GM20000 (cell line): ENCODE measurements around the gene ACTR6.
"Not testable (repeated sequence)": the region's sequence is repeated elsewhere in the genome, so short reads cannot be mapped to it uniquely, and the experiment has no call there.

Experiments
- DNase-seq: peaks from one replicate; pipeline ENCODE4 v3.0.0; 2012; ENCODE audit warnings: low spot score
- CTCF ChIP-seq: IDR thresholded peaks from 2 replicates; pipeline ENCODE4 v1.5.1; 2012; ENCODE audit warnings: mild to moderate bottlenecking, control low read depth; ENCODE audit errors: extremely low read depth, missing control alignments

The ACTR6 gene

GRCh38 chr12:100185361-100185894, 15.2 kb upstream of the ACTR6 start:
- no peak for DNase-seq
- no peak for TF ChIP-seq CTCF

DNA sequence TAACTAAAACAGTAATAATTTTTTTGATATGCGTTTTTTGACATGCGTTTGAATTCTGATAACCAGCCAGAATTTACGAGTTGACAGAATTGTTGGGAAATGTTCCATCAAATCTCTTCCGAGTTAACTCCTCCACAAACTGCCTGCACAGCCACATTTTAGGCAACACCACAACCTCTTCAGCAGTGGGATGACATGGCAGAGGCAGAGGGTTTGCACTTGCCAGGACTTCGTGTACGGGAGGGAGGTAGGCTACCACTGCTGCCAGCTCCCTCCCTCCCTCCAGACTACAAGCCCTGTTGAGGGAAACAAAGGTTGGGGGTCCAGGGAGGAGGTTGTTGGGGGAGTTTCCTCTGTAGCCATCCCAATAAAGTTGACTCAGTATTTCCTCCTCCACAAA, 14.5 kb upstream of the ACTR6 start:
- no peak for TF ChIP-seq CTCF

DNA sequence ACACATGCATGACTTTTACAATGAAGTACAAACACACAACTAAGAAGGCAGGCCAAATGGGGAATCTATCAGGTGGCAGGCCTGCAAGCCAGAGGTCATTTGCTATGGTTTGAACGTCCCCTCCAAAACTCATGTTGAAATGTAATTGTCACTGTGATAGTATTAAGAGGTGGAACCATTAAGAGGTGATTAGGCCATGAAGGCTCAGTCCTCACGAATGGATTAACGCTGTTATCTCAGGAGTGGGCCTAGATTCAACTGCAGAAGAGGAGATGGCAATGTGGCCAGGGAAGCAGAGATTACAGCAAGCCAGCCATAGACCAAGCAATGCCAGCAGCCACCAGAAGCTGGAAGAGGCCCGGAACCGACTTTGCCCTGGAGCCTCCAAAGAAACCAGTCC, 13.5 kb upstream of the ACTR6 start:
- TF ChIP-seq CTCF: no peak
- DNase-seq: no peak

More for the DNA sequence above, 14.5 kb upstream of the ACTR6 start:
- no peak for DNase-seq

GRCh38 chr12:100187857-100188519, 12.6 kb upstream of the ACTR6 start:
- TF ChIP-seq CTCF: no peak
- DNase-seq: no peak

DNA sequence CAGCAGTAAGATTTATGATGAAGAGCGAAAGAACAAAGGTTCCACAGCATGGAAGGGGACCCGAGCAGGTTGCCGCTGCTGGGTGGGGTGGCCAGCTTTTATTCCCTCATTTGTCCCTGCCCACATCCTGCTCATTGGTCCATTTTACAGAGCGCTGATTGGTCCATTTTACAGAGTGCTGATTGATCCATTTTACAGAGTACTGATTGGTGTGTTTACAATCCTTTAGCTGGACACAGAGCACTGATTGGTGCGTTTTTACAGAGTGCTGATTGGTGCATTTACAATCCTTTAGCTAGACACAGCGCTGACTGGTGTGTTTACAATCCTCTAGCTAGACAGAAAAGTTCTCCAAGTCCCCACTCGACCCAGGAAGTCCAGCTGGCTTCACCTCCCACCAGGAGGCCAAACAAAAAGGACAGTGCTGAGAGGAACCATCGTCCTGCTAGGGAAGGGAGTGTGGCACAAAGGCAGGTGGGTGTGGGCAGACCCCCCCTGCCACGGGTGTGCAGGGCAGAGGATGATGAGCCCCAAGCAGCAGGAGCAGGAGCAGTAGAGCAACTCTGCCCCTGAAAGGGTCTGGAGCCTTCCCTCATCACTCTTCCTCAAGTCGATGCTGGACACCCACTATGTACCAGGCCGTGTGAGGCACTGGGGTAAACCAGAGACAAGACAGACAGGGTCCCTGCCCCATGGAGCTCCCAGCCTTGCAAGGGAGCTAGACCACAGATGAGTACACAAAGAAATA, 11.6 kb upstream of the ACTR6 start:
- not testable (repeated sequence) for DNase-seq

GRCh38 chr12:100189636-100190394, 10.8 kb upstream of the ACTR6 start:
- DNase-seq: no peak
- TF ChIP-seq CTCF: no peak

- no peak for DNase-seq
- no peak for TF ChIP-seq CTCF
Observed at GRCh38 chr12:100193085-100193484, 7.5 kb upstream of the ACTR6 start.
